ENCODE measurements around the gene DOCK9.
"Not testable (repeated sequence)": the region's sequence is repeated elsewhere in the genome, so short reads cannot be mapped to it uniquely, and the experiment has no call there.

DOCK9 gene

GRCh38 chr13:98768522-98768921 lies 209.3 kb downstream of the DOCK9 start:
- no peak for DNase-seq

- no peak for DNase-seq
These were observed 211.2 kb downstream of the DOCK9 start for GRCh38 chr13:98766697-98767096.

- DNase-seq, result no peak
These were observed 211.8 kb downstream of the DOCK9 start for GRCh38 chr13:98765996-98766519.

- no peak for DNase-seq
These were observed 215.8 kb downstream of the DOCK9 start for GRCh38 chr13:98761986-98762616.

GRCh38 chr13:98761126-98761985 lies 216.5 kb downstream of the DOCK9 start:
- no peak for DNase-seq

- no peak for DNase-seq
These were observed 222.1 kb downstream of the DOCK9 start for GRCh38 chr13:98755729-98756128.

GRCh38 chr13:98755116-98755515 lies 222.7 kb downstream of the DOCK9 start:
- DNase-seq, result no peak

- DNase-seq, result not testable (repeated sequence)
These were observed 223.4 kb downstream of the DOCK9 start for GRCh38 chr13:98754468-98754867.

- no peak for DNase-seq
These were observed 225.2 kb downstream of the DOCK9 start, which contains the start of gene SLC15A1 for GRCh38 chr13:98752467-98753290. Gene SLC15A1 (minus strand): TSS chr13:98752672. CDS start chr13:98752598, 74 bp downstream.

GRCh38 chr13:98751861-98752466 lies 225.9 kb downstream of the DOCK9 start:
- no peak for DNase-seq

GRCh38 chr13:98751367-98751782 lies 226.5 kb downstream of the DOCK9 start:
- no peak for DNase-seq

- DNase-seq, result no peak
These were observed 228.4 kb downstream of the DOCK9 start for GRCh38 chr13:98749501-98749900.

GRCh38 chr13:98746968-98747367 lies 230.9 kb downstream of the DOCK9 start:
- no peak for DNase-seq
